HUDEP-2 (cell line): ENCODE measurements around the gene TCN2.
A peak's percentile ranks its signal among the peaks of the same experiment; 100 is the strongest.

ENCODE experiments used
- DNase-seq, 76 experiments: peaks; one replicate each; lab custom pipeline; 2025; ENCODE audit not compliant: unreplicated experiment in 76 of 76; lab: John Stamatoyannopoulos, UW

The TCN2 gene

DNA sequence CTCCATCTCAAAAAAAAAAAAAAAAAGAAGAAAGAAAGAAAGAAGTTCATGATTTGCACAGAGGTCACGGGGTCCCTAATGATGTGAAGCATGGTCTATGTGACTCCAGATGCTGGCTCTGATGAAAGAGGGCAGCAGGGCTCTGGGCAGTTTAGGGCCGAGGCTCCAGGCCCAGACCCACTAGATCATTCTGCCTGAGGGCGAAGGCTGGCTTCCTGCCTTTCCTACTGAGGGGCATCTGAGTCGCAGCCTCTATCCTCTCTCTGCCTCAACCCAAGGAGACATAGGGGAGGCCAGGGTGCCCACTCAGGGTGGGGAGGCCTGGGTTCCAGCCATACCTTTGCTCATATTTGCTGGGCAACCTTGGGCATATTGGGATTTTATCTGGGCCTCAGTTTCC, 33.4 kb downstream of the TCN2 start:
- no peak for DNase-seq

DNA sequence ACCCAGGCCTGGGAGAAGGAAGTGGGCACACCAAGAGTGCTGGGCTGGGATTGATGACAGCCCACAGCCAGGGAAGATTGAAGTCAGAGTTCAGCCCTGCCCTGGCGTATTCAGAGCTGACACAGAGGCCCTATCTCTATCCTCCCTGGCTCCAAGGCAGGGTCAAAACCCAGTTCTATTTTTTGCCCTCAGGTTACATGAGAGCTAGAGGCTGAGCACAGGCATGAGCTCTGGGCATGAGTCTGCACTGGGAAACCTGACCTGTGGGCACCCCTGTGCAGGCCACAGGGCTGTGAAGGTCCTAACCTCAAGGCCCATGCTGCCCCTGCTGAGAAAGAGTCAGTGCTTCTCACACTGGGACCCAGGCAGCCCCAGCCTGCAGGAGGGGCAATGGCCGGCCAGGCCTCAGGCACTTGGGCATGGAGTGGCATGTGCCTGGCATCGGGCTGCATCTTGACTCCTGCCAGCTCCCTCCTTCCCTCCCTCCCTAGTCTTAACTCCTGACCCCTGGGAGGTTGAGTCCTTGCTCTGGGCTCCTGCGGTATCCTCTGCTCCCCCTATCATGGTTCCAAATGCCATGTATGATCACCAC, 34.0 kb downstream of the TCN2 start:
- no peak for DNase-seq

GRCh38 chr22:30643055-30643875, 36.3 kb downstream of the TCN2 start:
- no peak for DNase-seq

- DNase-seq: no peak
These were observed 39.7 kb downstream of the TCN2 start for GRCh38 chr22:30646518-30647160.

DNA sequence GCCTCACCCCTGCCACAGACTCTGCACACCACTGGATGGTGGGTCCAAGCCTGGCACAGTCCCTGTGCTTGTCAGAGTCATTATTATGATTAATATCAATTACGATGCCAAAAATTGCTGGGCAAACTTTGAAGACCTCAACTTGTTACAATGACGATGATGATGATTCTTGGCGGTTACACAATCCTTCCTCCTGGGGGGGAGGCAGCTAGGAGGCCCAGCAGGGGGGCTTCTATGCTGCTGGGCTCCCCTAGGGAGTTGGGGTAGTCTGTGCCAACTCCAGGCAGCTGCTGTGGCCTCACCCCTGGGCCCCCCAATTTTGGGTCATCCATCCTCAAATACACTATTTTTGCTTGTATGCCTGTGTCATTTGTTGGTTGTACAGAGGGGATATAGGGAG, 40.6 kb downstream of the TCN2 start:
- DNase-seq: no peak

- no peak for DNase-seq
These were observed 41.9 kb downstream of the TCN2 start for GRCh38 chr22:30648825-30649224.

DNA sequence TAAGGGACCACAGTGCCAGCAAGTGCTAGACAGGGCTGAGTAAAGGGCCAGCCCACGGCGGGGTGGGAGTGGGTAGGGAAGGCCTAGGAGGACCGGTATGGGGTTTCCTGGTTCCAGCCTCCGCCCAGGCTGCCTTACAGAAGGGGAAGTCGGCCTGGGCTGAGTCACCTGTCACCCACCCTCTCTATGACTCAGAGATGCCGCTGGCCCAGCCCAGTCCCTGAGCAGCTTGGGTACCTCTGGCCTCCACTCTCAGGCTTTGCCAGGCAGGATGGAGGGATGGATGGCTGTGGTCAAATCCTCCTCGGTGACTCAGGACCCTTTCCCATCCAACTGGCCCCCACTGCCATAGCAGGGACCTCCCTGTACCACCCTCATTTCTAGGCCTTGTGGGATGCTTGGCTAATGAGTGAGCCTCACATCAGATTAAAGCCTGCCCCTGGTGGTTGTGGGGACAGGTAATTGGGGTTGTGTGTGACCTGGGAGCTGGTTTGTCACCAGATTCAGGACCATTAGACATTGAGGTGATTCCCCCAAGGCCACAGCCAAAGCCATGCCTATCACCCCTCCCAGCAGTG, 42.5 kb downstream of the TCN2 start:
- peak in 49 of 76 experiments; percentile 8 to 60 (median 36) for DNase-seq

- DNase-seq: peak in 23 of 76 experiments; percentile 3 to 44 (median 23)
These were observed 43.6 kb downstream of the TCN2 start for GRCh38 chr22:30650508-30651116.

GRCh38 chr22:30652852-30653251, 45.9 kb downstream of the TCN2 start:
- no peak for DNase-seq

- no peak for DNase-seq
These were observed 47.4 kb downstream of the TCN2 start for GRCh38 chr22:30654361-30654760.

- no peak for DNase-seq
These were observed 48.6 kb downstream of the TCN2 start for GRCh38 chr22:30655532-30655931.

GRCh38 chr22:30662040-30662439, 55.1 kb downstream of the TCN2 start:
- DNase-seq: no peak

DNA sequence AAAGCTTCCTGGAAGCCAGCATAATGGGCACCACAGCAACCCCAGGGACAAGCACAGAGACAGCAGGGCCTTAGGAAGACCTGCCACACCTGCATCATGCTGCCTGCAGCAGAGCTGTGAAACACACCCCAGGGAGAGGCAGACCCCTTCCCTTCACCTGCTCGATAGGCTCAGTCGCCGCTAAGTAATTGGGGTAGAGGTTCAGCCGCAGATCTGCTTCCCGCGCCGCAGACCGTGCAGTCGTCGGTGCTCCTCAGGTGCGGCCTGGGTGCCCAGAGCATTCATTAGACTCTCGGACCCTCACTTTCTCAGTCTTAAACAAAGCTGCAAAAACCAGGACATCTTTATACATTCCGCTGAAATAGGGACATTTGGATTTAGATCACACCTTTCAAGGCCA, 57.8 kb downstream of the TCN2 start:
- DNase-seq: no peak

DNA sequence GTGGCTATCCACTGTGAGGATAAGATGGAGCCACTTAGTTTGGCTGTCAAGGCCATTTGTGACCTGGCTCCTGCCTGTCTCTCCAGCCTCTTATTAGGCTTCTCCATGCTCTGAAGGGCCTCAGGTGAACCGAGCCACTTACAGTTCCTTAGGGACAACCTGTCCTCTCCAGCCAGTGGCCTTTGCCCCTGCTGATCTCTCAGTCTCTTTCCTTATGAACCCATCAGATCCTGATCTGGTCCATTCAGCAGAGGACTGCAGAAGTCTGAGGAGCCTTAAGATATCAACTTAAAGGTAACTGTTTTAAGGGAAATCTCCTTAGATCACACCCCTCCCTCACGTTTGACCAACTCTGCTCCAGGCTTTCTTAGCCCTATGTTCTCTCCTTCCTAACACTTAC, 58.3 kb downstream of the TCN2 start:
- no peak for DNase-seq

- DNase-seq: no peak
These were observed 58.8 kb downstream of the TCN2 start for GRCh38 chr22:30665786-30666185.

DNA sequence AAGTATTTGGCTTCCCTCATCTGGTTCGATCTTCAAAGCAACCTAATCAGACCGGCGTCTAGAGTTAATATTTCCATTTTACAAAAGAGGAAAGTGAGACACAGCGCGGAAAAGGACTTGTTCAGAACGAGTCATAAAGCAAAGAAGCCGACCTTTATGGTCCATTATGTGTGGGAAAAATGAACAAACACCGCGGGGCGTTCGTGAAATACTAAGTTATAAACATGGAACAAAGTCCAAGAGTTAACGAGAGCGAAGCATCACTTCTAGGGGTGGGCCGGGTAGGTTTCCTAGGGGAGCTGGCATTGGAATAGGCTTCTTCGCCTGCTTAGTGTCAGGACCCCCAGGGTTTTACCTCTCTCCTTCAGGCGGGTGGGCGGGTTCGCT, 60.1 kb downstream of the TCN2 start:
- no peak for DNase-seq

GRCh38 chr22:30667494-30668385, 60.8 kb downstream of the TCN2 start, which contains the start of gene DUSP18:
Gene DUSP18 (minus strand): TSS chr22:30667875. CDS start chr22:30664003, 3,872 bp downstream.
- DNase-seq: peak in 75 of 76 experiments; percentile 13 to 96 (median 87)

- DNase-seq: no peak
These were observed 61.4 kb downstream of the TCN2 start for GRCh38 chr22:30668386-30668710.

GRCh38 chr22:30671071-30671470, 64.1 kb downstream of the TCN2 start:
- DNase-seq: no peak

DNA sequence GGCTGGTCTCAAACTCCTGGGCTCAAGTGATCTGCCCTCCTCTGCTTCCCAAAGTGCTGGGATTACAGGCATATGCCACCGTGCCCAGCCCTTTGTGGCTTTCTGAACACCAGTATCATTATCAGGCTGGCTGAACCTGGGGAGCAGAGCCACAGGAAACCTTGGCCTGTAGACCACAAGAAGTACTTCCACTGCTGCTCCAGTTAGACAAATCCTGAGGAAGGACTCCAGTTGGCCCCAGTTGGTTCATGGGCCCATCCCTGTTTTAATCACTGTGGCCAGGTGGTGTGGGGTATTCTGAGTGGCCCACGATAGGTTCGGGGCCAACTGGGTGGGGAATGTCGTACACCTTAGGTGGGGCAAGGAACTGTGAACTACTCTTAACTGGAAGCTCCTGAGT, 66.2 kb downstream of the TCN2 start:
- DNase-seq: peak in 1 of 76 experiments; percentile 19
